Smooth muscle cell (in vitro differentiated cells): ENCODE measurements around the gene CTSS. TPM values are rescaled to one million over a fixed set of nuclear protein-coding genes. Genes with fewer than 3 reads are reported as not detected.

Source experiments
- DNase-seq: peaks from one replicate; lab custom pipeline; 2025; ENCODE audit not compliant: unreplicated experiment; lab: John Stamatoyannopoulos, UW
- H2AFZ ChIP-seq: fragments of 200-600 bp; sonication (generic); 2 replicates; pipeline ENCODE4 v1.6.0; 2016; ENCODE audit warnings: antibody characterized with exemption, low read depth, mild to moderate bottlenecking
- H3F3A ChIP-seq: fragments of 200-600 bp; sonication (generic); 2 replicates; pipeline ENCODE4 v1.6.0; 2017; ENCODE audit warnings: antibody characterized with exemption, low read depth
- H3K27ac ChIP-seq: fragments of 200-600 bp; sonication (generic); 2 replicates; pipeline ENCODE4 v1.5.1; 2016; ENCODE audit warnings: low read depth, mild to moderate bottlenecking
- H3K27me3 ChIP-seq: fragments of 200-600 bp; sonication (generic); 2 replicates; pipeline ENCODE4 v1.6.1; 2016; ENCODE audit warnings: low read depth, mild to moderate bottlenecking
- H3K36me3 ChIP-seq: fragments of 200-600 bp; sonication (generic); 2 replicates; pipeline ENCODE4 v1.5.1; 2016; ENCODE audit warnings: low read depth
- H3K4me1 ChIP-seq: fragments of 200-600 bp; sonication (generic); 2 replicates; pipeline ENCODE4 v1.5.1; 2016; ENCODE audit warnings: low read depth
- H3K4me2 ChIP-seq: fragments of 200-600 bp; sonication (generic); 2 replicates; pipeline ENCODE4 v1.6.0; 2016; ENCODE audit warnings: mild to moderate bottlenecking
- H3K4me3 ChIP-seq: fragments of 200-600 bp; sonication (generic); 2 replicates; pipeline ENCODE4 v1.5.1; 2016; ENCODE audit warnings: mild to moderate bottlenecking
- H3K79me2 ChIP-seq: fragments of 200-600 bp; sonication (generic); 2 replicates; pipeline ENCODE4 v1.6.0; 2016; ENCODE audit warnings: low read depth, mild to moderate bottlenecking
- H3K9ac ChIP-seq: fragments of 200-600 bp; sonication (generic); 2 replicates; pipeline ENCODE4 v1.6.0; 2016; ENCODE audit warnings: low read depth
- H3K9me3 ChIP-seq: fragments of 200-600 bp; sonication (generic); replicated peaks from 2 replicates; pipeline ENCODE4 v1.5.1; 2016; ENCODE audit warnings: low read depth
- H4K20me1 ChIP-seq: fragments of 200-600 bp; sonication (generic); 2 replicates; pipeline ENCODE4 v1.6.0; 2016; ENCODE audit warnings: low read depth
- CTCF ChIP-seq: fragments of 200-600 bp; sonication (generic); IDR thresholded peaks from 2 replicates; pipeline ENCODE4 v1.5.1; 2017; ENCODE audit warnings: borderline replicate concordance, mild to moderate bottlenecking, antibody characterized with exemption; ENCODE audit not compliant: insufficient read depth, poor library complexity, severe bottlenecking
- WGBS: methylation state at CpG from one replicate; pipeline ENCODE4 v1.1.7; 2016; ENCODE audit warnings: low lambda C conversion rate; 5-methylcytosine and 5-hydroxymethylcytosine counted together
- polyA plus RNA-seq: library from polyadenylated mRNA; unstranded; fragments of >200 nt; fragmentation: Nextera tagmentation; extraction: Ambion mirVana; gene quantifications from 2 replicates; pipeline ENCODE4 v1.2.1, GENCODE V29; 2016
- total RNA-seq: library from RNA; depleted of rRNA; stranded (reverse); fragments of >200 nt; gene quantifications from 2 replicates; pipeline ENCODE4 v1.2.3, GENCODE V29; 2014

CTSS gene
- total and polyA plus RNA-seq, 2 experiments from 2014 or later = 1.4 to 2.8 TPM

GRCh38 chr1:150703427-150703826 lies 62.2 kb downstream of the CTSS start:
- no peak for DNase-seq
- no peaks in the 10 kb centered on the region for H3K36me3 ChIP-seq
- TF ChIP-seq CTCF = no peak

GRCh38 chr1:150696995-150697927 lies 68.3 kb downstream of the CTSS start, which contains the start of gene GOLPH3L:
Gene GOLPH3L (minus strand): TSS chr1:150697154. CDS start chr1:150694838, 2,316 bp downstream.
- Histone ChIP-seq H3K79me2 (peaks cover 17% of the 10 kb centered on the region), H3K27ac (peak within 1 kb of the TSS; percentile 73)

More at GRCh38 chr1:150703427-150703826, 62.2 kb downstream of the CTSS start:
- H3K27ac ChIP-seq = no peak overlapping the region
- H3K79me2 ChIP-seq = no peaks in the 10 kb centered on the region
- no peaks in the 10 kb centered on the region for H3K9me3 ChIP-seq
- H3K9ac ChIP-seq = no peak overlapping the region
- H3F3A ChIP-seq = no peaks in the 10 kb centered on the region
- H4K20me1 ChIP-seq = no peaks in the 10 kb centered on the region
- no peaks in the 10 kb centered on the region for H3K4me1 ChIP-seq
- H3K4me3 ChIP-seq = no peak overlapping the region
- no peak overlapping the region for H3K4me2 ChIP-seq
- no peaks in the 10 kb centered on the region for H3K27me3 ChIP-seq
- H2AFZ ChIP-seq = no peak overlapping the region

GRCh38 chr1:150696590-150696989 lies 69.0 kb downstream of the CTSS start:
- Histone ChIP-seq H2AFZ (peak overlapping the region; percentile 85), H3K9ac (peak overlapping the region; percentile 82), H3K4me2 (peak overlapping the region; percentile 97), H3K27me3 (no peaks in the 10 kb centered on the region), H3K79me2 (peaks cover 17% of the 10 kb centered on the region), H3K27ac (peak overlapping the region; percentile 73), H3K9me3 (no peaks in the 10 kb centered on the region), H3F3A (no peaks in the 10 kb centered on the region), H3K4me1 (peaks cover 9% of the 10 kb centered on the region), H3K36me3 (peaks cover 14% of the 10 kb centered on the region), H4K20me1 (no peaks in the 10 kb centered on the region), H3K4me3 (peak overlapping the region; percentile 98)
- TF ChIP-seq CTCF = no peak
- no peak for DNase-seq
- WGBS = 0% methylated on average over 3 of the region's 6 CpGs

More at GRCh38 chr1:150696995-150697927, 68.3 kb downstream of the CTSS start, which contains the start of gene GOLPH3L:
- Histone ChIP-seq H2AFZ (peak within 1 kb of the TSS; percentile 85), H3K9me3 (no peaks in the 10 kb centered on the region), H3K27me3 (no peaks in the 10 kb centered on the region), H4K20me1 (no peaks in the 10 kb centered on the region), H3K4me1 (peaks cover 9% of the 10 kb centered on the region), H3K4me3 (peak within 1 kb of the TSS; percentile 98), H3K9ac (peak within 1 kb of the TSS; percentile 82), H3K4me2 (peak within 1 kb of the TSS; percentile 97), H3F3A (no peaks in the 10 kb centered on the region), H3K36me3 (peaks cover 11% of the 10 kb centered on the region)
- peak; percentile 43 for DNase-seq
- no peak for TF ChIP-seq CTCF
- 9% methylated on average over 18 of the region's 18 CpGs for WGBS
